Lung microvascular endothelial cell (primary cell): ENCODE results near the gene KRTAP16-1. TPM values are rescaled to one million over a fixed set of nuclear protein-coding genes. Genes with fewer than 3 reads are reported as not detected.

Source experiments
- DNase-seq, 2 donors: peaks; one replicate each; pipeline versions ENCODE4 v3.0.0 to v3.0.0-alpha.2; 2010; ENCODE audit warnings: low read depth in 2 of 2
- total RNA-seq: library from RNA; depleted of rRNA; stranded (reverse); fragments of >200 nt; gene quantifications from 2 replicates; pipeline ENCODE4 v1.2.1, GENCODE V29; 2014

Gene KRTAP16-1
- total RNA-seq, 1 donor from 2014 or later, result not detected

DNA sequence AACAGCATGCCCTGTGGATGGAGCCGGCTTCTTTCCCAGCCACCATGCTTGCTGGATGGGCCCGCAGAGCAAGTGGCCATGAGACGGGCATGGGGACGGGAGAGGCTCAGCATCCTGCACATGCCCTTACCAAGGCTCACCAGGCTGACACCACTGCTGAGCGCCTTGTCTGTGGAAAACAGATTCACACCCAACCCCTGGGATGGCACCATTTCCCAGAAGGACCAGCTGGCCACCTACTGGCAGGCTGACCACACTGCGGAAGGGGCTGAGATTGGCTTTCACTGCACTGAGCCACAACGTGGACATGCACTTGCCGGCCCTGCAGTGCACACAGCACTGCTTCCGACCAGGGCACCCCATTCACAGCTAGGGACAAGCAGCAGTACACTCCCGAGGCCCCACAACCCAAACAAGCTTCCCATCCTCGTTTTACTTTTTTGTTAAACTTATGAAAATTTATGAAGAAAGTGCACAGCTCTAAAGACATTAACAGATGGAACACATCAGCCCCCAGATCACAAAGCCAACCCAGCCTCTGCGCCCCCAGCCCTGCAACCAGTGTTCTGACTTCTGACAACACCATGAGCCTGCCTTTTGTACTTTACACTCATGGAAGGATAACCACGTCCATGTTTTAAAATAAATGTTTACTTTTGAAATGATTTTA lies 20.3 kb upstream of the KRTAP16-1 start:
- DNase-seq, result peak; percentile 53 to 67

DNA sequence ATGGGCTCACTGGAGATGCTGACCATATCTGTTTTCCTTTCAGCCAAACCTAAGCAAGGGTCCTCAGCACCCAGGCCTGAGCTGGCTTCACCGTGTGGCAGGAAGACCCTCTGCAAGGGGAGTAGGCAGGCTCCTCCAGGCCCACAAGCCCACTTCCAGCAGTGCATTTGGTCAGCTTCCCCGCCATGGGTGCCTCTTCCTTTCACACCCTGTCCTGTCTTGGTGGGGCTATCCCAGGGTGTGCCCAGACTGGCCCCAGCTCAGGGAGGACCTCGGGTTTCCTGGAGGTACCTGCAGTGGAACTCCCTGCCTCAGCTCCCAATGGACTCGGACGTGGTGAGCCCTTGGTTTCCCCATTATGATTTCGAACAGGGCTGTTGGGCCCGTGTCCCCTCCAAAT lies 19.1 kb upstream of the KRTAP16-1 start:
- no peak for DNase-seq

- no peak for DNase-seq
These were observed 18.5 kb upstream of the KRTAP16-1 start for GRCh38 chr17:41327411-41328120.

DNA sequence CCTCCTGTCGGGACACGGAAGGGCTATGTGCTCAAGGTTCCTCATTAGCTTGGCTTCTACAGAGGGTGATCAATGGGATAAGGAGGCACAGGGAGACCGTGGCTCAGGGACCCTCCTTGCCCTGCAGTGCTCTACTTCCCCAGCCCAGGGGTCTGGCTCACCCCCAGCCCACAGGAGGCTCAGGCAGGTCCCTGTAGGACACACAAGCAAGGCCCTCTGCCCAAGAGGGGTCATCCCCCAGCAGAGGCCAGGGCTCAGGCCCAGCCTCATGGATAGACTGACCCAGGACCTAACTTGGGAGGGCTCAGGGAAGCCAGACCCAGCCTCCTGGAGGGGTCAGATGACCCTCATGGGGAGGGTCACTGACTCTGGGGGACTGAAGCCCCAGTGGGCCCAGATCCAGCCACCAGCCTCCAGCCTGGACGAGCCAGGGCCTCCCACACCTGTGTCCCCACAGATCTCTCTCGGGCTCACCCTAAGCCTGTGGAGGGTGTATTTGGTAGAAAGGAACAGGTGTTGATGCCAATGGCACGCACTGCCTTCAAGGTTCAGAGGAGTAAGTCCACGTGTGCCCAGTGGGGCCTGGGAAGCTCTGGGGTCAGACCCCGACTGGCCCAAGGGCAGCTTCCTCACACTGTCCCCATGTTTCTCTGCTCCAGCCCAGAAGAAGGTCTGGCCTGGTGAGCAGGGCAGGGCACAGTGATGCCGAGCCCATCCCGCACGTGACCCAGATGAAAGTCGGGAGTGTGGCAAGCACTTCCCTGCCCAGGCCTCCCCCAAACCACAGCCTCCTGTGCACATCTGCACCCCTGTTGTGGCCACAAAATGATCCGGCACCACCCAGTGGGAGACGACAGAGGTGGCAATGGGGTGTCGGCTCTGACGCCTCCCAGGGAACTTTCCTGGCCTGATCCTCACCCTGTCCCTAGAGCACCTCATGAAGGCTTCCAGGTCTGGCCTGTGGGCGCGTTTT lies 17.4 kb upstream of the KRTAP16-1 start:
- DNase-seq, result no peak

DNA sequence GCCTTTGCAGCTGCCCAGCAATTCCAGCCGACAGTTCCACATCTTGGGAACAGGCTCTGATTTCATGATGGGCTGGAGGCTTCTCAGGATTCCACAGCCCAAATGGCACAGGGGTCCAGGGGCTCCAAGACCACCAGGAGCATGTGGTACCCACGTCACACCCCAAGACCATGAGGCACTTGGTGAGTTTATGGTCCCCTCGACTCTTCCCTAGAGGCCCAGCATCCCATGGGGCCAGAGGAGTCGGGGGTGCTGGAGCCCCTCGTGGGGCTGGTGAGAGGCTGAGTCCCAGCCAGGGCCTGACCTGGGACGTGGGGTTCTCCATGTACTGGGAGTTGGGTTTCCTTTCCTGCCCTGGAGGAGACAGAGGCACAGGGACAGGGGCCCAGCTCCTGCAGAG lies 16.5 kb upstream of the KRTAP16-1 start:
- no peak for DNase-seq

DNA sequence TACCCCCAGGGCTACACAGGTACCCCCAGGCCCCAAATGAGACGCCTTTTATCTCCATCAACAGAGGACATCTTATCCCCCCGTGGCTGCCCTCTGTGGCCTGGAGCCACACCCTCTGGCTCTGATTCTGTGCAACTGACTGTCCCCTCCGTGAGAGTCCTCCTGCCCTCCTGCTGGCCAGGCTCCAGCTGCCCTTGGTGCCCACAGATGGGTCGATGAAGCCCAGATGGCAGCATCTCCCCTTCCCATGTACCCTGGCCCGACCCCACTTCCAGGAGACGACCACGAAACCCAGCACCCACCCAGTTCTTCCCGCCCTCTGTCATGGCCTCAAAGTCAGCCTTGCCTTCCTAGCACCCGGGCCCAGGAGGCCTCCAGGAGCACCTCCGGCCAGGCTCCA lies 16.0 kb upstream of the KRTAP16-1 start:
- no peak for DNase-seq

GRCh38 chr17:41324180-41325075 lies 15.3 kb upstream of the KRTAP16-1 start:
- peak in 1 of 2 donors; percentile 18 for DNase-seq

- no peak for DNase-seq
These were observed 14.1 kb upstream of the KRTAP16-1 start for GRCh38 chr17:41322903-41323895.

DNA sequence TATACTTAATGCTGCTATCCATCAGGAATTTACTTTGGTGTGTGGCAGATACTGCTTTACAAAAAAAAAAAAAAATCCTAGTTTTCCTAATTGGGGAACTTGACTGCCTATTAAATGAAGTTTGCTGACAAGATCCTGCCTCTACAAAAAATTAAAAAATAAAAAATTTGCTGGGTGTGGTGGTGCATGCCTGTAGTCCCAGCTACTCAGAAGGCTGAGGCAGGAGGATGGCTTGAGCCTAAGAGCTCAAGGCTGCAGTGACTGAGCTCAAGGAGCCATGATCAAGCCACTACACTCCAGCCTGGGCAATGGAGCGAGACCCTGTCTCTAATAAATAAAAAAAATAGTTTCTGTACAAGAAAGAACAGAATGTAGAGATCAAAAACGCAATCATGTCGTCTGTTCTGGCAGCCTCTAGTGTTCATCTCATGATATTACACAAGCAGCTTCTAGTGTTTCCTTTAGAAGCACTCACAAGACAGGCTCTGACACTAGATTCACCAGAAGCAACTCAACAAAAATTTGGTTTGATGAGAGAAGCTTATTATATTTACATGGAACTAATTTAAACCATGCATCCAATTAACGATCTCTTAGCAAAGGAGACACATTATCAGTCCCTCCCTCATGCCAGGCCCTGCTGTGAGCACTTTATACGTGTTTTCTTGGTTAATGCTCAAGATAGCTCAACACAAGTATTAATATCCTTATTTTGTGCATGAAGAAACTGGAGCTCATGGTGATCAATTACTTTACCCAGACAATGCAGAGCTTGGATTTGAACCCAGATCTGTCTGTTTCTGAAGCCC lies 13.2 kb upstream of the KRTAP16-1 start:
- peak; percentile 54 to 60 for DNase-seq

DNA sequence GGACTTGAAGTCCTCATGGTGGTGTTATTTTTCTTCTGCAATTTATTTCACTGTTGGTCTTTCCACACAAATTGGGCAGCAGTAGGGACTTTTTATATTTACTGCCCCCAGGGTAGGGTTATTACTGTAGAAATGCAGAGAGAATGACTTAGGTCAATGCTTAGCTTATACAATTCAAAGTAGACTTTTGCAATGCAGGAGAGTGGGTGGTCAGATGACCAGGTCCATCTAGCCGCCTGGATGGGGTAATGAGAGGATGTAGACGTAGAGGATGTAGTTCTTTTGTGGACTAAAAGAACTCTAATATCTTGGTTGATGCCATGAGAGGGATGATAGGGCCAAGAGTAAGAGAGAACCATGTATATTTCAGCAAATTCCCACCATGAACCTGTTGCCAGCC lies 9.1 kb upstream of the KRTAP16-1 start:
- no peak for DNase-seq

DNA sequence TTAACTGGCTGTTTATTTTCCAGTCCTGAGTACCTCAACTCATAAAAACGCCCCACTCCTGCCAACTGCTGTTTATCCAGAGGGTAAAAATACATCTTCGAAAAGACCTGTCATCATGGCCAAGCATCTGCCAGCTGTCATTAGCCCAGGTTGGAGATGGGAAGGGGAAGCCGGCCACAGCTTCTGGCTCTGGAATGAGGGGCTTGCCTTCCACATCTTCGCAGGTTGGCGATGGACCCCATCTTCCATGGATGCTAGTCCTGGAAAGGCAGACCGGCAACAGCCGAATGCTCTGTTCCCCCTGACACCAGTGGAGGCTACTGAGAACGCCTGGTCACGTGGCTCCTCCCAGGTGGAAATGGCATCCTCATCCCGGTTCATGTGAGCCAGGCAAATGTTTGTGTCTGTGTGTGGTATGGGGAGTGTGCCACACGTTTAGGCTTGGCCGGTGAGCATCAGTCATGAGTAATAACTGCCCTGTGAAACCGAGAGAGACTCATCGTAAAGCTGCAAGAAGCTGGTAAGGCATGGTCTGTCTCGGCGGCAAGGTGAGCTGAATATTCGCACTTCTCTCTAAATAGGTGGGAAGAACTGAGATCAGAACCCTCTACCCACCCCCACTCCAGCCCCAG lies 6.8 kb upstream of the KRTAP16-1 start:
- DNase-seq, result no peak

- DNase-seq, result no peak
These were observed 6.2 kb upstream of the KRTAP16-1 start, which contains the start of gene KRTAP17-1 for GRCh38 chr17:41315204-41315794. Gene KRTAP17-1, minus strand, starts transcription at chr17:41315710. Its CDS starts 60 bp downstream, at chr17:41315650.

- DNase-seq, result no peak
These were observed 2.0 kb upstream of the KRTAP16-1 start for GRCh38 chr17:41311111-41311510.

DNA sequence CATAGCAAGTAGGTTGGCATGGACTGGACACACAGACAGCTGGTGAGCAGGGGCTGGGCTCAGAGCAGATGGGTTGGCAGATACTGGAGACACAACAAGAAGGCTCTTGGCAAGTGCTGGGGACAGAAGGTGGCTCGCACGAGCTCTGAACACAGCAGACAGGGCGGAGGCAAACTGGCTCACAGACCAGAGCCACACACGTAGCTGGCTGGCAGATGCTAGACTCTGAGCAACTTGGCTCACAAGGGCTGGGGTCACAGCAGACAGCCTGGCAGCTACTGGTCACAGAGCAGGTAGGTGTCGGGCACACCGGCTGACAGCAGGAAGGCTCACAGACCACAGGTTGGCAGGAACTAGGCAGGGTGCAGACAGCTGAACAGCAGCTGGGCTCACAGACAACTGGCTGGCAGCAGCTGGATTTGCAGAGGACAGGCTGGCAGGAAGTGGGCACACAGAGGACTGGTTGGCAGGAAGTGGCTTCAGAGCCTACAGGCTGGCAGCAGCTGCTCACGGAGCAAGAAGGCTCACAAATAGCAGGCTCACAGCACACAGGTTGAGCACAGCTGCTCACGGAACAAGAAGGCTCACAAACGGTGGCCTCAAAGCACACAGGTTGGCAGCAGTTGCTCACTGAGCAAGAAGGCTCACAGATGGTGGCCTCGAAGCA lies 725 bp downstream of the KRTAP16-1 start:
- DNase-seq, result no peak

DNA sequence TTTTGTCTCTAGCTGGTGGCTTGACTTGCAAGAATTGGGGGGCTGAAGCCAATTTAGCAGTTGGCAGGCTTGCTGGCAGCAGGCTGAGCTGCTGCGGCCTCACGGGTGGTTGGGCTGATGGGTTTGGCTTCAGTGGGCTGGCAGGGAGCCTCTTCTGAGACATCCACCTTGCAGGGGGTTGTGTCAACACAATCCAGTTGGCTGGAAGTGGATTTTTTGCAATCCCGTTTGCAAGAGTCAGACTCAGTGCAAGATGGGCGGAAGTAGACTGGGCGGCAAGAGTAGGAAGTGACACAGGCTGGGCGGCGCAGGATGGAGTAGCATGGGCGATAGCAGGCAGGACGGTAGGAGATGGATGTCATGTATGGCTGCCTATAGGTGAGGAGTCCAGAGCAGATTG lies 1.5 kb downstream of the KRTAP16-1 start:
- no peak for DNase-seq

DNA sequence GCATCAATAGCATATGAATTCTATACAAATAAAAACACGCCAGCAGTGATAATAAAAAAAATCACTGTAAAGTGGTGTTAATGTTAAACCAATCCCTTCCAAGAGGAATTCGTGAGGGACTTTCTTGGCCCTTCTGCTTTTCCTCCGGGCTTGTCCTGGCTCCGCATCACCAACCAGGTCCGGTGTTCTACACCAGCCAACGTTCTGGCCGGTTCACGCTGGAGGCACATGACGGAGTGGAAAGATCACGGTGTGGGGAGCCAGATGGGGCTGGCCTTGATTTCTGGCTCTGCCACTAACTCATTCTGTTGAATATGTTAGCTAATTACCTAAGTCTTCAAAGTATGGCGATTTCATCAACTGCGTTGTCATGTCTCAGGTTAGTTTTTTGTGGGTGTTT lies 5.0 kb downstream of the KRTAP16-1 start:
- no peak for DNase-seq

DNA sequence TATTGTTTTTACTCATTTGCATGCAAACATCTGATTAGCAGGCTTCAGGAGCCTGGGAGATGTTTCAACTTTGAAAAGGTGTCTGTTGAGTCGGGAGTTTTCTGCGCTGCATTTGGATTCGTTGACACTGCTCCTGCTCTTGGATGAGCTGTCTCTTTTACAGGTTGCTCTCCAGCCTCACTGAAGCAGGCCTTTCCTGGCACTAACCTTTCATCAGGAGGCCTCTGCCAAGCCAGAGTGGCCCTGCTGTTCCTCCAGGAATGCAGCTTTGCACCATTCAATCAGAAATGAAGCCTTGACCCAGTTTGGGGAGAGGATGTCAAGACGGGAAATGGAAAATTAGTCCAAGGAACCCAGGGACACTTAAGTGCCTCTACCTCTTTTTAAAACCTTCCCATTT lies 6.1 kb downstream of the KRTAP16-1 start:
- DNase-seq, result no peak
